ENCODE results near the gene EBF4.
A peak's percentile ranks its signal among the peaks of the same experiment; 100 is the strongest.

Gene EBF4

GRCh38 chr20:2752567-2753460 is 60.2 kb downstream of the EBF4 start:
- no peaks in the 10 kb centered on the region for H3K36me3 ChIP-seq (ENCODE audit: control insufficient read depth, insufficient read depth, low read length)
- peak; percentile 28 for DNase-seq (ENCODE audit: extremely low read depth, insufficient read length)
- peak; percentile 79 for TF ChIP-seq CTCF (IDR thresholded peaks at IDR 0.05; ENCODE audit: insufficient read depth, low read length, poor library complexity, severe bottlenecking)
- peaks cover 6% of the 10 kb centered on the region for H3K27me3 ChIP-seq (replicated peaks; ENCODE audit: control insufficient read depth, insufficient read depth, low read length)
- peak overlapping the region; percentile 34 for H3K4me3 ChIP-seq (replicated peaks; ENCODE audit: low read depth, low read length)

- Histone ChIP-seq H3K27me3 (replicated peaks; ENCODE audit: control insufficient read depth, insufficient read depth, low read length) (peaks cover 6% of the 10 kb centered on the region), H3K36me3 (ENCODE audit: control insufficient read depth, insufficient read depth, low read length) (no peaks in the 10 kb centered on the region), H3K4me3 (replicated peaks; ENCODE audit: low read depth, low read length) (no peak overlapping the region)
- no peak for DNase-seq (ENCODE audit: extremely low read depth, insufficient read length)
- TF ChIP-seq CTCF (IDR thresholded peaks at IDR 0.05; ENCODE audit: insufficient read depth, low read length, poor library complexity, severe bottlenecking) = no peak
Observed at GRCh38 chr20:2753461-2754040, 61.0 kb downstream of the EBF4 start.

- TF ChIP-seq CTCF (IDR thresholded peaks at IDR 0.05; ENCODE audit: insufficient read depth, low read length, poor library complexity, severe bottlenecking) = no peak
- DNase-seq (ENCODE audit: extremely low read depth, insufficient read length) = no peak
- Histone ChIP-seq H3K27me3 (replicated peaks; ENCODE audit: control insufficient read depth, insufficient read depth, low read length) (peaks cover 6% of the 10 kb centered on the region), H3K36me3 (ENCODE audit: control insufficient read depth, insufficient read depth, low read length) (no peaks in the 10 kb centered on the region), H3K4me3 (replicated peaks; ENCODE audit: low read depth, low read length) (no peak overlapping the region)
Observed at GRCh38 chr20:2754424-2754823, 61.8 kb downstream of the EBF4 start.

GRCh38 chr20:2755451-2756055 is 63.0 kb downstream of the EBF4 start:
- peaks cover 6% of the 10 kb centered on the region for H3K27me3 ChIP-seq (replicated peaks; ENCODE audit: control insufficient read depth, insufficient read depth, low read length)
- DNase-seq (ENCODE audit: extremely low read depth, insufficient read length) = no peak
- H3K4me3 ChIP-seq (replicated peaks; ENCODE audit: low read depth, low read length) = no peak overlapping the region
- no peak for TF ChIP-seq CTCF (IDR thresholded peaks at IDR 0.05; ENCODE audit: insufficient read depth, low read length, poor library complexity, severe bottlenecking)
- H3K36me3 ChIP-seq (ENCODE audit: control insufficient read depth, insufficient read depth, low read length) = no peaks in the 10 kb centered on the region

- no peak overlapping the region for H3K4me3 ChIP-seq (replicated peaks; ENCODE audit: low read depth, low read length)
- peak; percentile 48 for TF ChIP-seq CTCF (IDR thresholded peaks at IDR 0.05; ENCODE audit: insufficient read depth, low read length, poor library complexity, severe bottlenecking)
- peaks cover 6% of the 10 kb centered on the region for H3K27me3 ChIP-seq (replicated peaks; ENCODE audit: control insufficient read depth, insufficient read depth, low read length)
- no peak for DNase-seq (ENCODE audit: extremely low read depth, insufficient read length)
- H3K36me3 ChIP-seq (ENCODE audit: control insufficient read depth, insufficient read depth, low read length) = no peaks in the 10 kb centered on the region
Observed at GRCh38 chr20:2756056-2756611, 63.6 kb downstream of the EBF4 start.
